HL-60 (cell line): ENCODE results near the gene GRIK5.
A peak's percentile ranks its signal among the peaks of the same experiment; 100 is the strongest.

Experiments used
- DNase-seq, 2 experiments: peaks; one replicate each; pipeline ENCODE4 v3.0.0-alpha.2; 2010 to 2020; ENCODE audit warnings: low read depth in 1 of 2, low spot score in 1 of 2
- H3K27ac ChIP-seq: fragments of 250-450 bp; sonication (Bioruptor Pico); replicated peaks from 2 replicates; pipeline ENCODE4 v1.5.1; 2020; ENCODE audit warnings: mild to moderate bottlenecking, moderate library complexity
- H3K27me3 ChIP-seq: fragments of 250-450 bp; sonication (Bioruptor Pico); 2 replicates; pipeline ENCODE4 v1.5.1; 2021; ENCODE audit warnings: mild to moderate bottlenecking, moderate library complexity; ENCODE audit not compliant: insufficient read depth, poor library complexity, severe bottlenecking
- H3K4me3 ChIP-seq: replicated peaks from 2 replicates; pipeline ENCODE4 v1.5.1; 2011; ENCODE audit warnings: mild to moderate bottlenecking, control low read depth, low read length; ENCODE audit not compliant: insufficient read depth
- CTCF ChIP-seq: IDR thresholded peaks from one replicate; pipeline ENCODE4 v1.5.1; 2011; ENCODE audit warnings: low read length, control low read depth, inconsistent platforms; ENCODE audit not compliant: insufficient read depth
- GABPA ChIP-seq: IDR thresholded peaks from 2 replicates; pipeline ENCODE4 v1.6.1; 2012; ENCODE audit warnings: low read depth
- POLR2AphosphoS5 ChIP-seq: IDR thresholded peaks from 2 replicates; pipeline ENCODE4 v1.6.1; 2012; ENCODE audit warnings: low read depth
- REST ChIP-seq: IDR thresholded peaks from 2 replicates; pipeline ENCODE4 v1.6.1; 2012; ENCODE audit warnings: low read depth; ENCODE audit not compliant: insufficient replicate concordance
- SPI1 ChIP-seq: IDR thresholded peaks from 2 replicates; pipeline ENCODE4 v1.6.1; 2012; ENCODE audit warnings: low read depth, mild to moderate bottlenecking, borderline replicate concordance

GRIK5 gene

GRCh38 chr19:41958367-41959055 is 111.5 kb downstream of the GRIK5 start:
- H3K27ac ChIP-seq = peak overlapping the region; percentile 25
- DNase-seq = peak in 1 of 2 experiments; percentile 72
- TF ChIP-seq REST (no peak), GABPA (no peak), CTCF (no peak), POLR2AphosphoS5 (no peak), SPI1 (no peak)
- H3K4me3 ChIP-seq = peak overlapping the region; percentile 93
- H3K27me3 ChIP-seq = no peaks in the 10 kb centered on the region

- peak; percentile 66 to 80 for DNase-seq
- Histone ChIP-seq H3K27me3 (no peaks in the 10 kb centered on the region), H3K4me3 (no peak overlapping the region; the same call in 1 of the 2 replicates), H3K27ac (no peak overlapping the region)
- TF ChIP-seq SPI1 (peak; percentile 59; the same call in 1 of the 2 replicates), POLR2AphosphoS5 (no peak), CTCF (peak; percentile 71), GABPA (no peak)
These were observed 112.1 kb downstream of the GRIK5 start for GRCh38 chr19:41957838-41958366.

- H3K4me3 ChIP-seq = no peak overlapping the region
- no peaks in the 10 kb centered on the region for H3K27me3 ChIP-seq
- no peak overlapping the region for H3K27ac ChIP-seq
- no peak for DNase-seq
- no peak for TF ChIP-seq GABPA
- TF ChIP-seq POLR2AphosphoS5 = no peak
- TF ChIP-seq REST = no peak
- no peak for TF ChIP-seq SPI1
- TF ChIP-seq CTCF = no peak
These were observed 112.7 kb downstream of the GRIK5 start for GRCh38 chr19:41957161-41957837.
